Limb (tissue), 2 donors: ENCODE data around the gene ENOPH1.
"Not testable (repeated sequence)": the region's sequence is repeated elsewhere in the genome, so short reads cannot be mapped to it uniquely, and the experiment has no call there.

ENCODE experiments used
- DNase-seq, 2 donors: peaks; one replicate each; pipeline ENCODE4 v3.0.0-alpha.2; 2016; ENCODE audit errors: extremely low spot score in 2 of 2

Gene ENOPH1

DNA sequence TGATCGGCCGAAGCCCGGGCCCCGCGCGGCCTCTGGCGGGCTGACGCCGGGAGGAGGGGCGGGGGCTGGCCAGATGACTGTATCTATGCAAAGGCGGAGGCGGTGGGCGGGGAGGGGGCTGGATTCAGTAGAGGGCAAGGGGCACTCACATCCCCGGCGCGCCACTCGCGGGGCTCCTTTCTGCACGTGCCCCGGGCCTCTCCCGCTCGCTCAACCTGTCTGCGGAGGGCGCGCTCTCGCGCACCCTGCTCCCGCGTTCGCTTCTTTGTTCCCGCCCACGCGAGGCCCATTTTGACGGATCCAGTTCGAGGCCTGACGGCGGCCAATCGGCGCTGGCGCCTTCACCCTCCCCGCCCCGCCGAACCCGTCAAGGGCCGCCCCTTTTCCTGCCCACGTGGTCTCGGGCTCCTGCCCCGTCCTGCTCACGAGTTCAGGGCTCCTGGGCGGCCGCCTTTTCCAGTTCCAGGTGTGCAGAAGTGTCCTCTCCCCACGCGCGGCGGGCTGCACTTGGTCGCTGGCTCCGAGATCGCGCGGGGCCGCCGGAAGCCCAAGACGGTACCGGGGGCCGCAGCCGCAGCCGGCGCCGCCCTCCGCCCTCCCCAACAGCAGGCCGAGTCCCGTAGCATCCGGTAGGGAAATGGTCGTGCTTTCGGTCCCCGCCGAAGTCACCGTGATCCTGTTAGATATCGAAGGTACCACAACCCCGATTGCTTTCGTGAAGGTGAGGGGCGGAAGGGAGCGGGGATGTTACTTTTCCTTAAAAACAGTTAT is at the start of gene ENOPH1, which contains the start of gene HNRNPDL:
Gene ENOPH1 (plus strand): TSS at position 398 of the 771 bp plus-strand sequence. CDS start 240 bp downstream, at position 638.
Gene HNRNPDL (minus strand): TSS at position 270 of the 771 bp plus-strand sequence. CDS start 772 bp downstream, outside the sequence.
- peak; percentile 97 for DNase-seq

DNA sequence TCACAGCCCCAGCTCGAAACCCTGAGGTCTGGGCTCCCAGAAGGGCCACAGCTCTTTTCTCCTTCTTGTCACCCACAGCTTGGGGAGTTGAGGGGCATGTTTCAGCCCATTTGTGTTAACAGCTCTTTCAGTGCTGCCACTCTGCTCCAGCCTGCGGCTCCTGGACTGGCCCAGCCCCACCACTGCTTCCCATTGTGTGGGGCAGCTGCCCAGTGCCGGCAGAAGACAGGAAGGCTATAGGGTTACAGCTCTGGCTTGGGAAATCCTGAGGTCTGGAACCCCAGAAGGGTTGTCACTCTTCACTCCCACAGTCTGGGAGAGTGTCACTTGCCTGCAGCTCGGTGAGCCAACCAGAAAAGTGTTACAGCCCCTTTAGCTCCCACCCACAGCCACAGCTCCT is 49.6 kb upstream of the ENOPH1 start:
- no peak for DNase-seq

DNA sequence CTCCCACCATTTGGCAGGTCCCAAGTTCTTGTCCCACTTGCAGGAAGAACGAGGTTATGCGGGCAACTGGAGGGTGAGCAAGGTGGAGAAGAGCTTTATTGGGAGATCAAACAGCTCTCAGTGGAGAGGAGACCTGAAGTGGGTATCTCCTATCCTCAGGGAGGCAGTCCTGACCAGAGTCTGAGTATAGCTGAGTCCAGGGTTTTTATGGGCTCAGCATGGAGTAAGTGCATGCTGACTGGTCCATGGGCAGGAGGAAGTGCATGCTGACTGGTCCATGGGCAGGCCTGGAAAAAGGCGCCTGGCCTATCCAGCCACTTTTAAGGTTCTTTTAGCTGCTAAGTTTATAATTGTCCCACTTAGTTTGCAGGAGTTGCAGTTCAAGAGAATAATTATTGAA is 49.2 kb upstream of the ENOPH1 start:
- DNase-seq, result no peak

DNA sequence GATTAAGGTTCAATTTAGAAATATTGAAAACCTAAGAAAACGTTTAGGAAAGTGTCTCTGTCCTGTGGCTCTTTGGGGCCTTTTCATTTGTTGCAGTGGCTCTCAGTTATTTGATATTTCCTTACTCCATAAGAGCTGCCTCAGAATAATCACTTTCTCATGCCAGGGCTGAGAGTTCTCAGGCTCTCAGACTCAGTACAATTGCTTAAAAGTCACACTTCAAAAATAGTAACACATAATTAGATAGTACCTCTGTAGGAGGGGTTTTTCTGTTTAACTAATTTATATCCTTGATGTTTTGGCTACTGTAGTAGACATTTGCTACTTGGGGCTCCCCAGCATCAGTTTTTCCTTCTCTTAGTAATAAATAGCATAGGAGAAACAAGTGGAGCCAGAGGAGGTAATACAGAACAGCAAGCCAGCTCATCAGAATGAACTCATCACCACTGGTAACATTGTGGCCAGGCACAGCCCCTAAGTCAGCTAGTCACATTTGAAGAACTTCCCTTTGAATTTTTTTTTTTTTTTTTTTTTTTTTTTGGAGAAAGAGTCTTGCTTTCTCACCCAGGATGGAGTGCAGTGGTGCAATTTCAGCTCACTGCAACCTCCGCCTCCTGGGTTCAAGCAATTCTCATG is 48.6 kb upstream of the ENOPH1 start:
- no peak for DNase-seq

DNA sequence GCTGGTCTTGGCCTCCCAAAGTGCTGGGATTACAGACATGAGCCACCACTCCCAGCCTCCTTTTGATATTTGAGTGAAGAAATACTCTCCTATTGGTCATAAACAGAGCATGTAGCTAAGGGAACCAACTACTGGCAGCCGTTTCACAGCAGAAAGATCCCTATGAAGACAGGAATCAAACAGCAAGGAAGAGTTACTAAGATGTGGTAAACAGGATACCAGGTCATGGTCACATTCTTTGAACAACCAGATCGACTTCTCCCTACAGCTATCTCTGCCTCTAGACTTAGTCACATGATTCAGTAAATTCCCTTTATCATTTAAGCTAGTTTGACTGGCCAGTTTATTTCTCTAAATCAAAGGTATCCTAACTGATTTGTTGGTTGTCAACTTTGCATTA is 47.6 kb upstream of the ENOPH1 start:
- no peak for DNase-seq

DNA sequence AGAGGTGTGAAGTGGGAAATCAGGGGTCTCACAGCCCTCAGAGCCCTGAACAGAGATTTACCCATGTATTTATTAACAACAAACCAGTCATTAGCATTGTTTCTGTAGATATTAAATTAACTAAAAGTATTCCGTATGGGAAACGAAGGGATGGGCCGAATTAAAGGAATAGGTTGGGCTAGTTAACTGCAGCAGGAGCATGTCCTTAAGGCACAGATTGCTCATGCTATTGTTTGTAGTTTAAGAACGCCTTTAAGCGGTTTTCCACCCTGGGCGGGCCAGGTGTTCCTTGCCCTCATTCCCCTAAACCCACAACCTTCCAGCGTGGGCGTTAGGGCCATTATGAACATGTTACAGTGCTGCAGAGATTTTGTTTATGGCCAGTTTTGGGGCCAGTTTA is 44.1 kb upstream of the ENOPH1 start:
- DNase-seq, result not testable (repeated sequence)

DNA sequence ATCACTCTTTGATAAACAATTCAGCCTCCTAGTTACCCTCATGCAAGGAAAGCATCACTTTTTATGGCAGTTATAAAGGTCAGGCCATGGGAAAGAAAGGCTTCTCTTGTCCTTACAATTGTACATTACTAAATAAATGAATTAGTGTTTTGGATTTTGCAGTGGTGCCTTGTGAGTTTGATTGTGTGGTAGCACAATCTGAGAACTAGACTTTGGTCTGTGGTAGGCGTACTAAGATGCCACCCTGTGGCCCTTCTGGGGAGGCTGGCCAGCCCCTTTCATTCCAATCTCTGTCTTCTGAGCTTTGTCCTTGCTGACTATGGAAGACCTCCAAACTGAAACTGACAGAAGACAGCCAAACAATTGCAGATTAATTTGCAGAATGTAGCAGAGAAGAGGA is 42.0 kb upstream of the ENOPH1 start:
- DNase-seq, result no peak

DNA sequence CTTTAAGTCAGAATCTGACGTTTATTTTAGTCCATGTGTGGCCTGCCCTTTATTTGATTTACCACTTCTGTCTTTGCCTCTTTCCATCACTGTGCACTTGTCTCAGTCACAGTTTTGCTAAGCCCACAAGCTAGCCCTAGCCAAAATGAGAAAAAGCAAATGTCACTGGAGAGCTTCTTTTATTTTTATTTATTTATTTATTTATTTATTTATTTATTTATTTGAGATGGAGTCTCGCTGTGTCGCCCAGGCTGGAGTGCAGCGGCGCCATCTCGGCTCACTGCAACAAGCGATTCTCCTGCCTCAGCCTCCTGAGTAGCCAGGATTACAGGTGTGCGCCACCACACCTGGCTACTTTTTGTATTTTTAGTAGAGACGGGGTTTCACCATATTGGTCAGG is 40.3 kb upstream of the ENOPH1 start:
- not testable (repeated sequence) for DNase-seq

DNA sequence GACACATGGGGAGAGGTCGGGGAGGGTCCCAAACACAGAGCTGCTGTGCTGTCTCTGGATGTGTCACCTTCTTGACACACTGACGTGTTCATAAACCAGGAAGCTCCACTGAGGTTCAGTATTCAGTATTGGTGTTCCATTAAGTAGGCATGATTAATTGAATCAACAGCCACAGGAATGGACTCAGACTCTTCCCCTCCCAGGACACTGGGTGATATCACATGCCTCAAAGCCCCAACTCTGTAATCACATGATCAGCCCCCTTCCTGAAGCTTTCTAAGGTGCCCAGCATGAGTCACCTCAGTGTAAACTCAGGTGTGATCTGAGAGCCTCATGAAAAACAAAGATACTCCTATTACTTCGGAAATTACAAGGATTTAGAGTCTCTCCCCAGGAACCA is 35.5 kb upstream of the ENOPH1 start:
- DNase-seq, result no peak

DNA sequence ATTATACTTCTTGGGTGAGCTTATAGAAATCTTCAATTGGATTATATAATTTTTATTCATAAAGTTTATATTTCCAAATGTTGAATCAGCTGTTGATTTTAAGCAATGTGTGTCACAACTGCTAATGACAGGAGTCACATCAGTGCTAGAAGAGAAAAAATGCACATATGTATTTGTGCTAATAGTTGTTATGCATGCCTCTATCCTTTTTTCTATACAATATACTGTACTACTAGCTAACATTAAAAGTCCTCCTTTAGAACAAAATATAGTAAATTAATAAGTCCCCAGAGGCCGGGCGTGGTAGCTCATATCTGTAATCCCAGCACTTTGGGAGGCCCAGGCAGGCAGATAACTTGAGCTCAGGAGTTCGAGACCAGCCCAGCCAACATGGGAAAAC is 32.9 kb upstream of the ENOPH1 start:
- DNase-seq, result no peak

DNA sequence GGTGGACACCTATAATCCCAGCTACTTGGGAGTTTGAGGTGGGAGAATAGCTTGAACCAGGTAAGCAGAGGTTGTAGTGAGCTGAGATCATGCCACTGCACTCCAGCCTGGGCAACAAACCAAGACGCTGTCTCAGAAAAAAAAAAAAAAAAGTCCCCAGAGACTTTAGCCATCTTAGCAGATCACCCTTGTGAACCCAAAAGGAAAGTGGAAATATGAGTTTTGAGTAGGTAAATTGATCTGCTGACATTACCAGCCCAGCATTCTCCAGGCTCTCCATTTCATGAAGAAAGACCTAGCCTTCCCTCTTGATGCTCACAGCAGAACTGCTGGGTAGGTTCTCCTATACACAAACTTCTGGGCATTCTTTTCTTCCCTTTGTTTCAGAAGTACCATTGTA is 32.1 kb upstream of the ENOPH1 start:
- DNase-seq, result no peak

DNA sequence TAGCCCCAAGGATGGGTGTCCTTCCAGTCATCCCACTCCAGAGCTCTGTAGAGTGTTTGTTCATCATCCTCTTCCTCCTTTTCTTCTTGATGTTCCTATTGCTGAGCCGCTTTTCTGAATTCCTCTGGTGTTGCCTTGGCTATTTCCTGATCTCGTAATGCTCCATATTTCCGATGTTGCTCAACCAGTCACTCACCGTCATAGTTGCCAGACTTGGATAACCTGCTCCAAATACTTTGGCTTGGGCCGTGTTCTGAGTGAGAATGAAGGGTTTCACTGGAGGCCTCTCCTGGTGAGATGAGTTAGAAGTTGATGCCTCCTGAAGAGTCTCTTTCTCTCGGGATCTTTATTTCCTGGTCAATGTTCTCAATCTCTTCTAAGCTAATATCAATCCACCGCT is 28.8 kb upstream of the ENOPH1 start:
- DNase-seq, result no peak

DNA sequence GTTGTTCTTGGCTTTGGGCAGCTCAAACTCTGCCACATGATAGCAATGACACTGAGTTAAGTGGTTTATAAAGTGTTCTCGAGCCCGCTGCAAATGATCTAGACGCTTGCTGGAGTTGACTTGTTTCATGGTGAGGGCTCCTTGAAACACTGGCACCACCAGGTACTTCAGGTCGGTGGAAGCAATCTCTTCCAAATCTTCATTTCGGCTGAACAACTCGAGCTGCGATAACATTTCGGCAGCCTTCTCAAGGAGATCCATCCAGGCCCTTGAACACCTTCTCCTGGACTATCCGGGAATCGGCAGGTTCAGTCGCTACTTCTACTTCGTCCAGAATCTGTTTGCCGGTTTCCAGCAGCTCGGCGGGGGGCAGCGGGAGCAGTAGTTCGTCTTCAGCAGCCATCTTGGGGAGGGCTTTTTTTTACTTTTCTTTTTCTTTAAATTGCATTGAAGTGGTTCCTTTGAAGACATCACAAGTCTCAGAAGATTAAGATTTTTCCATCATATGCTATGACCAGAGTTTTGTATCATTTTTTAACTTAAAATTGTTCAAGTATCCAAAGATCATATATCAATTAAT is 28.1 kb upstream of the ENOPH1 start:
- no peak for DNase-seq

DNA sequence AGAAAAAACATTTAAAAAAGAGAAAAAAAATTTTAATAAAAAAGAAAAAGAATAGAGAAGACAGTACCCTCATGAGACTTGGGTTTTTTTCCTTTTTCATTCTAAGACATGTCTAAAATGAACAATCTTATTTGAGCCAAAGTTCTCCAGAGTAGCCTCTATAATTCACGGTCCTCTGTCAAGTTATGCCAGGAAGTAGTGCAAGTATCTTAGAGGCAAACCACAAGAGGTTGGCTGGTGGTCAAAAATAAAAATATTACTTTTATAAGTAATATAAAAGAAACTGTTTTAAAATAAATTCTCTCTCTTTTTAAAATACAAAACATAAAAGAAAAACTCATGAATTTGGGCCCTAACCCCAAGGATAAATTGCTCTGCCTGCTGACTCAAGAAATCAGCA is 26.7 kb upstream of the ENOPH1 start:
- DNase-seq, result no peak

DNA sequence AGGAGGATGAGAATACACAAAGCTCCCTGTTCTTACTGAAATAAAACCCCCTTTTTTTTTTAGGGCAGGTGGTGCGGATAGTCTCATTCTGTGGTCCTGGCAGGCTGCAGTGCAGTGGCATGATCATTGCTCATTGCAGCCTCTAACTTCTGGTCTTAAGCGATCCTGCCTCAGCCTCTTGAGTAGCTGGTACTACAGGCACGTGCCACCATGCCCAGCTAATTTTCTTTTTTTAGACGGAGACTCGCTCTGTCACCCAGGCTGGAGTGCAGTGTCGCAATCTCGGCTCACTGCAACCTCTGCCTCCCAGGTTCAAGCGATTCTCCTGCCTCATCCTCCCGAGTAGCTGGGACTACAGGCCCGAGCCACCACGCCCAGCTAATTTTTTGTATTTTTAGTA is 15.3 kb upstream of the ENOPH1 start:
- not testable (repeated sequence) for DNase-seq

DNA sequence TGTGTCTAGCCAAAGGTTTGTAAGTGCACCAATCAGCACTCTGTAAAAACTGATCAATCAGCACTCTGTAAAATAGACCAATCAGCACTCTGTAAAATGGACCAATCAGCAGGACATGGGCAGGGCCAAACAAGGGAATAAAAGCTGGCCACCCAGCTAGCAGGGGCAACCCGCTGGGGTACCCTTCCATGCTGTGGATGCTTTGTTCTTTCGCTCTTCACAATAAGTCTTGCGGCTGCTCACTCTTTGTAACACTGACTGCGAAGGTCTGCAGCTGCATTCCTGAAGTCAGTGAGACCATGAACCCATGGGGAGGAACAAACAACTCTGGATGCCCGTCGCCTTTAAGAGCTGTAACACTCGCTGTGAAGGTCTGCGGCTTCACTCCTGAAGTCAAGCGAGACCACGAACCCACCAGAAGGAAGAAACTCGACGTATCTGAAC is 14.4 kb upstream of the ENOPH1 start:
- DNase-seq, result no peak

DNA sequence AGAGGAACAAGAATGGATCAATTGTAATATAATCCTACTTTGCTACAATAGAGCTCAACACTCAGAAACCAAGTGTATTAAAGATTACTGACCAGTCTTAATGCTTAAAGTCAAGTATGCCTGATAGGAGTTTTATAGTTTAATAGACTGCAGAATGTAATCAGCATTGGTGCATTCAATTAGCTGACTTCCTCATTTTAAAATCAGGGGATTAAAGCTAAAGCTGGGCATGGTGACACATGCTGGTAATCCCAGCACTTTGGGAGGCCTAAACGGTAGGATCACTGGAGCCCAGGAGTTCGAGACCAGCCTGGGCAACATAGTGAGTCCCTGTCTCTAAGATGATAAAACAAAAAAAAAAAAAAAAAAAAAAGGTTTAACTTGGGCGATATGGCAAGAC is 10.9 kb upstream of the ENOPH1 start:
- DNase-seq, result no peak

DNA sequence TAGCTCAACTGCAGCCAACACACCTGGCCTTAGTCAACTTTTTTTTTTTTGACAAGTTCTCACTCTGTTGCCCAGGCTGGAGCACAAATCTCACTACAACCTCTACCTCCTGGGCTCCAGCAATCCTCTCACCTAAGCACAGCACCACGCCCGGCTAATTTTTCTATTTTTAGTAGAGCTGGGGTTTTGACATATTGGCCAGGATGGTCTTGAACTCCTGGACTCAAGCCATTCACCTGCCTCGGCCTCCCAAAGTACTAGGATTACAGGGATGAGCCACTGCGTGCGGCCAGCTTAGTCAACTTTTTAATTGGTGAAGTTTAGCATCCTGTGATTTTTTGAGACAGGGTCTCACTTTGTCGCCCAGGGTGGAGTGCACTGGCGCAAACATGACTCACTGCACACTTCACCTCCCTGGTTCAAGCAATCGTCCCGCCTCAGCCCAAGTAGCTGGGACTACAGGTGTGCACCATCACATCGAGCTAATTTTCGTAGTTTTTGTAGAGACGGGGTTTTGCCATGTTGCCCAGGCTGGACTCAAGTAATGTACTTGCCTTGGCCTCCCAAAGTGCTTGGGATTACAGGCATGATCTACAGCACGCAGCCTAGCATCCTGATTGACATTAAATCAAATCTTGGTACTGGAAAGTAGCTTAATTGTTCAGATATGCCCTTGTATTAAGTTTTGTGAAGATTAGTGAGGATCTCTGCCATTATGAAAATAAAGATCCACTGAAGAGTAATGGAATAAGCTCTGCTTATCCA is 8.4 kb upstream of the ENOPH1 start:
- no peak for DNase-seq

DNA sequence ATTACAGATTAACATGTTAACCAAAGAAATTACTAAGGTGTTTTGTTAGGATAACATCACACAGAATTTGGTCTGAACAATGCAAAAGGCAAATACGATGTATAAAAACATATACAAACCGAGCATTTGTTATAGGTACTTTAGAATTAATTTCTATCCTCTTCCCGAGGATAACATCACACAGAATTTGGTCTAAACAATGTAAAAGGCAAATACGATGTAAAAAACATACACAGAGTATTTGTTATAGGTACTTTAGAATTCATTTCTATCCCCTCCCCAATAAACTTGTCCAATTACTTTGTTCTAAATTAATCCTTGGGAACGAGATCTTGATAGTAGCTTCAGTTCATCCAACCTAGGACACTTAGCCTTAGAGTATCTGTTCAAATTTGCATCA is 7.8 kb upstream of the ENOPH1 start:
- no peak for DNase-seq

DNA sequence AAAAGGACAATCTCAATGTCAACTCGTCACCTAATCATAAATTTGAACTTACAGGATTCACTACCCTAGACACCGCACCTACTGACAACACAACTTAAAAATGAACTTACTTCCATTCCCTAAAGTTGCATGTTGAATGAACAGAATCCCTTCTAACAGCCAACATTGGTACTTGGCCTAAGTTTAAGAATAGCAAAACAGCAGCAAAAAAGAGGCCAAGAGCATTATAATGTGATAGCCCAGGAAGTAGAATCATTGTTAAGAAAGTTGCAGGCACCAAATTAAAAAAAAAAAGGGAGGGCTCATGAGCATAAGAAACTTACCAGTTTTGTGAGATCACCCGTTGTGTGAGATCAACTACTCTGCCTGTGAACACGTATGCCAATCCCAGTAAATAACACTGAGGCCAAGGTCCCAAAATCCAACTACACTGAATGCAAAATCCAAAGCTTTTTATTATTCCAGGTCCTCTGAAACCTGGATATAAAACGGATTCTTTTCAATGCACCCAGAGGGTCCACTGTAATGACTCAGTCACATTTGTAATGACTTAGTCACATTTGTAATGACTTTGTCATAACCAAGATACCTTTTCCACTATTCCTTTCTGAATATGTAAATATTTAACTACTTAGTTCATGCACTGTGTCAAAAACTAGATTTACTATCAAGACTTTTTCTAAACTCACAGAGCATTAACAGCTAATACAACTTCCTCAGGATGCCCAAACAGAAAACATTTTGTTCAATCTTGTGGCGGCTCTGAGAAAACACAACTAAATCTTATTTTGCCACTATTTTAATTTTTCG is 6.9 kb upstream of the ENOPH1 start:
- DNase-seq, result no peak

DNA sequence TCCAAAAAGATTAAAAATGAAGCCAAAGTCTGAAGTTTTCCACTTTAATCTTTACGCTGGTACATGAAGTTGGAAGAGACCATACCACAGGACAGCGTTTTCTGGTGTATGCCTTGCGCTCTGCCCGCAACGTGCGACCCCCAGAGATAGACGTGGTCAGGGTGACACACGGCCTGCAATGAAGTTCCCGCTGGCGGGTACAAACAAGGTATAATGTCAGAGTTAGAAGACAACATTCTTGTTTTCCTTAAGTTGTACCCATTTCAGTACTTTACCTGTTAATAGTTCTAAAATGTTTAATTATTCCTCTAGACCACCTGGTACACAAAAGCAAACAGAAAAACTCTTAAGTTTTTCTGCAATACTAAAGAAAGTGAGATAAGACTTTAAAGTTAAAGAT is 4.9 kb upstream of the ENOPH1 start:
- no peak for DNase-seq
